Fibroblast of the aortic adventitia (primary cell): ENCODE data around the gene TRNT1. TPM values are rescaled to one million over a fixed set of nuclear protein-coding genes. Genes with fewer than 3 reads are reported as not detected.

ENCODE experiments used
- DNase-seq: peaks from one replicate; pipeline ENCODE4 v3.0.0-alpha.2; 2010; ENCODE audit warnings: low read depth
- H3K4me3 ChIP-seq: 2 replicates; pipeline ENCODE4 v1.5.1; 2011; ENCODE audit warnings: low read depth, mild to moderate bottlenecking, control low read depth, low read length, moderate library complexity
- CTCF ChIP-seq: IDR thresholded peaks from 2 replicates; pipeline ENCODE4 v1.5.1; 2011; ENCODE audit warnings: mild to moderate bottlenecking, low read length, control low read depth, inconsistent platforms; ENCODE audit not compliant: insufficient read depth
- total RNA-seq: library from RNA; depleted of rRNA; stranded (reverse); fragments of >200 nt; gene quantifications from 2 replicates; pipeline ENCODE4 v1.2.3, GENCODE V29; 2012; ENCODE audit warnings: low replicate concordance

The TRNT1 gene
- total RNA-seq, result 17.8 and 23.3 TPM in 2 replicates

DNA sequence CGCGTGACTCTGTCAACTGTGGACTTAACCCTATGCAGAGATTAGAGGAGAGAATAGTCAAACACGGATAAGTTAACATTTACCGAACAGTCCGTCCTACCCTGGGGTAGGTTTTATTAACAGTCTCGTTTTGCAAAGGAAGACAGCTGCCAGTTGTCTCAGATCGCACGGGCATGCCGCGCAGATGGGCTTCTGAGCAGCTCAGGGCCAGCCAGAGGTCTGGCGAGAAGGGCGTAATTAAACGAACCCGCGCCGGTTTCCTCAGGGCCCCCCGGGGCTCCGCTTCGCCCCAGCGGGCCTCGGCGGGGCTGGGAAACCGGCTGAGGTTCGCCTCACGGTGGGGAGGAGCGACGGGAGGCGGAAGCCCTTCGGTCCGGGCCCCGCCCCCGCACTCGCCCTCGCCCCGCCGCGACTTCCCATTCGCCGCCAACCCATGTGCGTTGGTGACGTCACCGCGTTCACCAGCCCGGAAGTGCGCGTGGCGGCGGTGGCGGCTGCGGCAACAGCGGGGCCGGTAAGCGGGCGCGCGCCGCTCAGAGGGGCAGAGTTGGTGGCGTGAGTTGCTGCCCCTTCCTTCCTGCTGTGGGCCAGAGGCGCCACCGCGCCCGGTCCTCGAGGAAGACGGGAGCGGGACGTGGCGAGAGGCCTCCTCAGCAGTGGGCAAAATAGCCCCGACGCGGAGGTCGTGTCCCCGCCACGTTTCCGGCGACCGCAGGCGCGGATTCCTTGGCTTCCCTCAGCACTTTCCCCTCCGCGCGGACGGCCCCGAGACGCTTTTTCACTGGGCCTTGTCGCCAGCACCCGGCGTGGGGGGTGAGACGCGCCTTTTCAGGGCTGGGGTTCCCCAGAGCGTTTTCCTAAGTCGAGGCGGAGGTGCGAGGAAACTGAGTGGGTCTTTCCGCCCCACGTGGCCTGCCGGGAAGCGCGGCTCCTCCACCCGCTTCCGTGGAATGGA lies at the start of gene TRNT1:
TRNT1 (plus strand) TSS at position 464 of the 955 bp plus-strand sequence. CDS start 2,101 bp downstream, outside the sequence.
- TF ChIP-seq CTCF, result no peak
- DNase-seq, result peak; percentile 91
- peak within 1 kb of the TSS; percentile 88 for H3K4me3 ChIP-seq

DNA sequence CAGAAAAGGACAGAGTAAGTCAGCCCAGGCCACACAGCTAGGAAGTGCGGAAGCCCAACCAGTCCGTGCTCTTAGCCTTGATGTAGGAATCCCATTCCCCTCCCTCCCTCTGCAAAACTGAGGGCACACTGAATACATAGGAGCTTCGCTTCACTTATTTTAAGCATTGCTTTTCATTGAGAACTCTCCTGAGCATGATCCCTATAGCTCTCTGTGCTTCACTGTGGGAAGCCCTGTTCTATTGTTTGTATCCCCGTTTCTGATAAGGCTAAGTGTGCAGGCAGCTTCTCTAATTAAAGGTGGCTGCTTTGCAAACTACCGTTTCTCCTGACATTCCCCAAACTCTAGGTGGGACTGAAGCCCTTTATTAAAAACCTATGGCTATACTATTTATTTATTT lies 46.4 kb upstream of the TRNT1 start:
- TF ChIP-seq CTCF, result no peak
- H3K4me3 ChIP-seq, result no peak overlapping the region
- no peak for DNase-seq

DNA sequence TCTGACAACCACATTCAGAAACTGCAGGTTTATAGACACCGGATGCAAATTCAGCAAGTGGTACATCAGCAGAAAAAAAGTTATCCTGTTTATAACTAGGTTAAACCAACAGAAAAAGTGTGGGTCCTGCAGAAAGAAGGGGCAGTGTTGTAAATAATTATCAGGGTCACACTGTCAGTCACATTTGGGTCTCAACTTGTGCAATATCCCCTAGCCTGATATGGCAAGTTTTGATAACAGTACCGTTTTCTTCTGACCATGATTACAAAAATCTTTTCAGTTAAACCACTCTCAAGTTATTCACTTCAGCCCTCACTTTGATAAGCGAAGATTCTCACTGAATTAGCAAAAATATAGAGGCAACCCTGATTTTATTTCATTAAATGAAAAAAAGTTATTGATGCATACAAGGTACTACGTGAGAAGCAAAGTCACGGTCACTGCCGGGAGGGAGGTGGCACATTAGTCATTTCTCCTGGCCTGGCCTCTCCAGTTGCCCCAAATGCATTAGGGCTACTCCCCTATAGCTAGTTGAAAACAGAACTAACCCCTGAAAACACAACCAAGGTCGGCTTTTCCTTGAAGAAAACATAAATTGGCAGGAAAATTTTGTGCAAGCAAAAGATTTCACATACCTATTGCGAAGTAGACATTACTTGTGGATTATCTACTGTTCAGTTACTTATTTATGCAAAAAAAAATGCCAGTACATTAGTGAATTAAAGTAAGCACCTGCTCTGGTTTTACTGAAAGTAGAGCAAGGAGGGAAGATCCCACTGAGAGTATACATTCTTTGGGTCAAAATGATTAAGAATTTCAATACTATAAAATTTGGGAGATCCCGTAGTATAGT lies 45.1 kb upstream of the TRNT1 start:
- TF ChIP-seq CTCF, result no peak
- H3K4me3 ChIP-seq, result no peak overlapping the region
- no peak for DNase-seq

- H3K4me3 ChIP-seq, result no peak overlapping the region
- no peak for DNase-seq
- no peak for TF ChIP-seq CTCF
Measured at GRCh38 chr3:3082234-3082924, 44.4 kb upstream of the TRNT1 start.

- H3K4me3 ChIP-seq, result no peak overlapping the region
- no peak for DNase-seq
- TF ChIP-seq CTCF, result no peak
Measured at GRCh38 chr3:3084890-3085289, 41.9 kb upstream of the TRNT1 start.

GRCh38 chr3:3085782-3086181 lies 41.0 kb upstream of the TRNT1 start:
- no peak overlapping the region for H3K4me3 ChIP-seq
- no peak for DNase-seq

More at GRCh38 chr3:3085782-3086181, 41.0 kb upstream of the TRNT1 start:
- no peak for TF ChIP-seq CTCF
